Skin epidermis (tissue), 12 donors: Measurements from ENCODE around the gene EIF5A.

Experiments used
- H3K27ac ChIP-seq, 21 experiments: fragments of 200-600 bp; sonication (generic) in 11 of 21; one replicate each; pipeline ENCODE4 v1.5.0; 2020; ENCODE audit warnings: mild to moderate bottlenecking in 3 of 21, inconsistent platforms in 2 of 21, moderate library complexity in 2 of 21
- H3K4me3 ChIP-seq, 7 experiments: fragments of 200-600 bp; sonication (generic) in 2 of 7; one replicate each; pipeline ENCODE4 v1.5.0; 2020; ENCODE audit warnings: inconsistent platforms in 2 of 7, mild to moderate bottlenecking in 2 of 7, moderate library complexity in 1 of 7

Gene EIF5A

GRCh38 chr17:7348478-7349242, 41.2 kb downstream of the EIF5A start:
- H3K27ac ChIP-seq, result peak overlapping the region in 7 of 21 experiments; percentile 19 to 99 (median 97)
- H3K4me3 ChIP-seq, result no peak overlapping the region

GRCh38 chr17:7351665-7352502, 44.5 kb downstream of the EIF5A start, which contains the start of gene KCTD11:
KCTD11 (plus strand) TSS chr17:7352162.
- peak within 1 kb of the TSS; percentile 46 to 81 (median 68) for H3K4me3 ChIP-seq
- H3K27ac ChIP-seq, result peak within 1 kb of the TSS; percentile 78 to 99 (median 96)

DNA sequence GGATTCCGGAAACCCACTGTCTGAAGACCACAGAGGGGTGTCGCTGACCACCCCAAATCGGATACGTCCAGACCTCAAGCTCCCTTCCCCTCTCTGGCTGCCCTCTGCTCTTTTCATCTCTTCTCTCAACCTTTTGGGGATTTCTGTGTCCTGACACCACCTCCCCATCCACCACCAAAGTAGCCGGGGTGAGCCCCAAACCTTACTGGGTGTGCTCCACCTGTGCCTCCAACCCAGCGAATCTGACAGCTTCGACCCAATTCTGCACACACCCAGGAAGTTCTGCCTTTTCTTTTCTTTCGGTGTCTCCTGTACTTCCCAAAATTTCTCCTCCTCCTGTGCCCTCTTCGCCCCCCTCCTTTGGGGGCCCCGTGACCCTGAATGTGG, 45.1 kb downstream of the EIF5A start:
- Histone ChIP-seq H3K27ac (peak overlapping the region; percentile 78 to 99 (median 96)), H3K4me3 (peak overlapping the region; percentile 46 to 81 (median 68))

GRCh38 chr17:7352910-7353635, 45.6 kb downstream of the EIF5A start:
- Histone ChIP-seq H3K27ac (peak overlapping the region; percentile 78 to 99 (median 96)), H3K4me3 (peak overlapping the region; percentile 46 to 81 (median 68))

DNA sequence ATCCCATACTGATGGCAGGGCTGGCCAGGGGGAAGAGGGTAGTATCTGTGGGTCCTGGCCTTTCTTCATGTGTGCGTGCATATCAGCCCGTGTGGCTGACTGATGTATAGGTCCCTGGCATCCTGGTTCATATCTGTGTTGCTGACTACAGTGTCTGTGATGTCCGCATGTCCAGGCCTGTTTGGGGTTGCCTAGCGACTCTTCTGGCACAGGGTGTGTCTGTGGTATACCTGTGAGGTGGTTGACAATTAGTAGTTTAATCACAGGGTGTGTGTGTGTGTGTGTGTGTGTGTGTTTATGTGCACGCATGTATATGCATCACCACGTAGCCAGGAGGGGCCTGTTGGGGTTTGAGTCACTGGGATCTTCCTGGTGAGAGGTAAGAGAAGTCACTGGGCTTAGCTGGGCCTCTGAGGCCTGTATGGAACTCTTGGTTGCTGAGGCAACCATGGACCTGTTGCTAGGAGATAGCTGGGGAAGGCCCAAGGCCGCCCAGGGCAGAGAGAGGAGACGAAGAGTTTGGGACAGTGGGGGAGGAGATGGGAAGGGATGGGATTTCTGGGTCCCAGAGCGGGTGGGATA, 46.9 kb downstream of the EIF5A start:
- H3K4me3 ChIP-seq, result peak overlapping the region in 4 of 7 experiments; percentile 6 to 68 (median 52)
- peak overlapping the region in 20 of 21 experiments; percentile 80 to 99 (median 96) for H3K27ac ChIP-seq

GRCh38 chr17:7355053-7355452, 47.6 kb downstream of the EIF5A start, which contains the start of gene TMEM95:
TMEM95 (plus strand) TSS chr17:7355156; CDS start chr17:7355205, 49 bp downstream.
- peak within 1 kb of the TSS in 5 of 7 experiments; percentile 6 to 68 (median 58) for H3K4me3 ChIP-seq
- H3K27ac ChIP-seq, result peak within 1 kb of the TSS in 20 of 21 experiments; percentile 80 to 99 (median 96)

DNA sequence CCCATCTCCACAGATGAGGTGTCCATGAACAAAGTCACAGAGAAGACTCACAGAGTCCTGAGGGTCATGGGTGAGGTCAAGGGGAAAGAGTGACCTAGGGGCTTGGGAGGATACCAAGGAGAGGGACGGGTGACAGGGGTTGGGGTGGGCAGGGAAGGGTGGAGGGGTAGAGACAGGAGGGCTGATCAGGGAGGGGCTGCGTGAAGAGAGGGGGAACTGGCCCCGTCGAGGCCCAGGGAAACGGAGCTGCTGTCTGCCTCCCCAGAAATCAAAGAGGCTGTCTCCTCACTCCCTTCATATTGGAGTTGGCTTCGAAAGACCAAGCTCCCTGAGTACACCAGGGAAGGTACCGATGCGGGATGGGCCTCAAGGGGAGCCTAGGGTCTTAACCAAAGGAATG, 48.1 kb downstream of the EIF5A start:
- Histone ChIP-seq H3K4me3 (no peak overlapping the region), H3K27ac (peak overlapping the region in 20 of 21 experiments; percentile 6 to 99 (median 86))

- H3K27ac ChIP-seq, result peak overlapping the region in 20 of 21 experiments; percentile 27 to 99 (median 82)
- peak overlapping the region in 1 of 7 experiments; percentile 10 for H3K4me3 ChIP-seq
Measured at GRCh38 chr17:7356072-7356549, 48.7 kb downstream of the EIF5A start.

DNA sequence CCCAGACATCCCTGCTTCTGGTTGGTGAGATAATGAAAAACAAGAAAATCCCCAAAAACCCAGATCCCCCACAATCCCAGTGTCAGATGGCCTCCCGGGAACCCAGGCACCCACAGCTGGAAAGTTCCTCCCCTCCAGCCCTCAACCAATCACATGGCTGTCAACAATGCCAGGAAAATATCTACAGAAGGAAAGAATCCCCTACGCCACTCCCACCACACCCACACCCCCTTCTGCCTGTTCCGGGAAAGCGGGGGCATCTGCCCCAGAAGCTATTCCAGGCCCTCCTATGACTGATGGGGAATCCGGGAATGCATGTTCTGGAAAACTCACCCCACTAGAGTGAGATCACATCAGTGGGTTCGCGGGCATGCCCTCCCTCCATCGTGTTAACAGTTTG, 49.3 kb downstream of the EIF5A start:
- Histone ChIP-seq H3K27ac (peak overlapping the region in 20 of 21 experiments; percentile 28 to 99 (median 86)), H3K4me3 (no peak overlapping the region)

GRCh38 chr17:7357381-7357780, 50.0 kb downstream of the EIF5A start:
- no peak overlapping the region for H3K4me3 ChIP-seq
- H3K27ac ChIP-seq, result peak overlapping the region in 19 of 21 experiments; percentile 18 to 99 (median 75)

DNA sequence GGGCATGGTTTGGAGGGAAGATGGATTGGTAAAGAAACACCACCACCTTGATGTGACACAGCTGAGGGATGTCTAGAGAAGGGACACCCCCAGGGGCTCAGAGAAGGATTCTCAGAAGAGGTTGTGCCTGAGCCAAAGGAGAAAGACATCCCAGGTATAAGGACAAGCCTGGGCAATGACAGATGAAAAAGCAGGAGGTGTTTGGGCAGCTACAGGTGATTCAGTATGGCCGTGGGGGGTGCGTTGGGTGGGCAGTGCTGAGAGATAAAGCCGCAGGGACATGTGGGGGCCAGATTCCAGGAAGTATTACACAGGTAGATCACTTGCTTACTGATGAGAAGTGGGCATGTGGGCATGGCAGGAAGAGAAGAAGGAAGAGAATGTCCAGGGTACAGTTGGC, 54.5 kb downstream of the EIF5A start:
- Histone ChIP-seq H3K27ac (no peak overlapping the region), H3K4me3 (no peak overlapping the region)
